RWPE2 (cell line): ENCODE results near the gene PDLIM3.

Experiments used
- ATAC-seq: fragments of 200-7000 bp; cut with Tn5 transposase; 3 replicates; pipeline ENCODE4 v1.9.1; 2021; ENCODE audit warnings: low read depth
- DNase-seq: peaks from one replicate; pipeline ENCODE4 v3.0.0-alpha.2; 2020; ENCODE audit warnings: low spot score
- H3K27ac ChIP-seq: fragments of 450-650 bp; 2 replicates; pipeline ENCODE4 v1.5.1; 2017; ENCODE audit warnings: mild to moderate bottlenecking; ENCODE audit not compliant: poor library complexity, severe bottlenecking
- H3K27me3 ChIP-seq: fragments of 250-450 bp; sonication (Bioruptor Pico); 2 replicates; pipeline ENCODE4 v1.5.1; 2021; ENCODE audit warnings: mild to moderate bottlenecking, moderate library complexity; ENCODE audit not compliant: insufficient read depth, poor library complexity, severe bottlenecking
- H3K36me3 ChIP-seq: fragments of 250-450 bp; sonication (Bioruptor Pico); 2 replicates; pipeline ENCODE4 v1.5.1; 2020; ENCODE audit warnings: low read depth, mild to moderate bottlenecking, moderate library complexity
- H3K4me1 ChIP-seq: fragments of 250-450 bp; sonication (Bioruptor Pico); 2 replicates; pipeline ENCODE4 v1.5.1; 2021; ENCODE audit warnings: mild to moderate bottlenecking, moderate library complexity; ENCODE audit not compliant: insufficient read depth, poor library complexity, severe bottlenecking
- H3K4me3 ChIP-seq: fragments of 250-450 bp; sonication (Bioruptor Pico); 2 replicates; pipeline ENCODE4 v1.5.1; 2021; ENCODE audit warnings: mild to moderate bottlenecking, moderate library complexity; ENCODE audit not compliant: severe bottlenecking
- H3K9me3 ChIP-seq: fragments of 250-450 bp; sonication (Bioruptor Pico); 2 replicates; pipeline ENCODE4 v1.5.1; 2021; ENCODE audit warnings: mild to moderate bottlenecking, moderate library complexity; ENCODE audit not compliant: severe bottlenecking
- CTCF ChIP-seq: fragments of 450-650 bp; IDR thresholded peaks from one replicate; pipeline ENCODE4 v1.5.1; 2017; ENCODE audit warnings: mild to moderate bottlenecking, moderate library complexity; ENCODE audit not compliant: poor library complexity, severe bottlenecking

Gene PDLIM3

GRCh38 chr4:185456131-185456530 lies 79.2 kb downstream of the PDLIM3 start:
- DNase-seq (no peak), ATAC-seq (no peak)
- TF ChIP-seq CTCF = no peak

More at GRCh38 chr4:185456131-185456530, 79.2 kb downstream of the PDLIM3 start:
- Histone ChIP-seq H3K9me3 (no peaks in the 10 kb centered on the region), H3K4me1 (no peaks in the 10 kb centered on the region), H3K4me3 (no peak overlapping the region), H3K36me3 (no peaks in the 10 kb centered on the region), H3K27ac (no peak overlapping the region), H3K27me3 (no peaks in the 10 kb centered on the region)
